Measurements from ENCODE around the gene PSD2.

The PSD2 gene

GRCh38 chr5:139862803-139863202 lies 67.2 kb downstream of the PSD2 start:
- DNase-seq, result no peak
- in situ Hi-C loops (cut with HindIII; ENCODE audit: low pct_ligation_motif_present, low pct_unique_long_range_greater_than_20kb, low sequenced_read_pairs), result no loop called here

GRCh38 chr5:139863361-139863760 lies 67.8 kb downstream of the PSD2 start:
- no peak for DNase-seq
- in situ Hi-C loops (cut with HindIII; ENCODE audit: low pct_ligation_motif_present, low pct_unique_long_range_greater_than_20kb, low sequenced_read_pairs), result no loop called here

DNA sequence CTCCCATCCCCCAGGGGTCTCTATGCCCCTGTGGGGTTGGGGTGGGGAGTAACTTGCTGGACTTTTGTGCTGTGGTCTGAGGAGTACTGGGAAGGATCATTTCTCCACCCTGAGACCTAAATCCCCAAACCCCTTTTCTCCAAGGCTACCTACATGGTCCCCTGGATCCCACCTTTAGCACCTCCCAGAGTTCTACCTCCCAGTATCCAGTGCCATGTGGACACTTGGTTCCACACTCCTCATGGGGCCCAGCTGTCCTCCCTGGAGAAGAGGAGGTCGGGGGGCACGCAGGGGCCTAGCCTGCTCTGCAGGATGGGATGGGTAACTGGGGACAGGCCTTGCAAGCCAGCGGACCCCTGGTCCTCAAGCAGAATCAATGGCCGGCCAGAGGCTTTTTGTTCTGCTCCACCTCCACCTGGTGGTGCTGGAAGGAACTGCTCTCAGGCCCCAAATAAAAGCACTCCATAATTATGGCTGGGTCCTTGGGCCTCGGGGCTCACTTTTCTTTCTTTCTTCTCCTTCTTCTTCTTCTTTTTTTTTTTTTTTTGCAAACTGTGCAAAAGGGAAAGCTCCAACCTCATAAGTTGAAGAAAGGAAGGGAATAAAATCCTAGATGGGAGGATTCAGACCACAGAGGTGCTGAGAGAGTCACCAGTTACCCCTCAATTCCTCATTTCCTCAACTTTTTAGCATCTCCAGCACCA lies 68.4 kb downstream of the PSD2 start:
- in situ Hi-C loops (cut with HindIII; ENCODE audit: low pct_ligation_motif_present, low pct_unique_long_range_greater_than_20kb, low sequenced_read_pairs), result no loop called here
- peak; percentile 35 for DNase-seq

GRCh38 chr5:139864716-139865483 lies 69.3 kb downstream of the PSD2 start:
- no peak for DNase-seq
- in situ Hi-C loops (cut with HindIII; ENCODE audit: low pct_ligation_motif_present, low pct_unique_long_range_greater_than_20kb, low sequenced_read_pairs), result no loop called here

GRCh38 chr5:139867109-139867508 lies 71.5 kb downstream of the PSD2 start:
- in situ Hi-C loops (cut with HindIII; ENCODE audit: low pct_ligation_motif_present, low pct_unique_long_range_greater_than_20kb, low sequenced_read_pairs), result no loop called here
- DNase-seq, result no peak

DNA sequence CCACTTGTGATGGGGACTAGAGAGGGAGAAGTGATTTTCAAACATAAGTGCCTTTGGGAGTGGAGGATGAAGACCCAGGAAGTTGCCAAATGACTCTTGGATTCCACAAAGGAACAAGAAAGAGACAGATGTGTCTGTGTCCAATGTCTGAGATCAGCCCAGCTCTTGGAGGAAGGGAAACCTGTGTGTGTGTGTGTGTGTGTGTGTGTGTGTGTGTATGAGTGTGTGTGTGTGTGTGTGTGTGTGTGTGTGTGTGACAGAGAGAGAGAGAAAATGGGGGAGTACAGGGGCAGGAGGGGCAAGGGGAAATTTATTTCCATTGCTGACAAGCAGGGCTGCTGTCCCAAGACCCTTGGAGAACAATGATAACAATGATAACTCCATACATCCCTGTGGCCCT lies 72.0 kb downstream of the PSD2 start:
- in situ Hi-C loops (cut with HindIII; ENCODE audit: low pct_ligation_motif_present, low pct_unique_long_range_greater_than_20kb, low sequenced_read_pairs), result no loop called here
- no peak for DNase-seq

DNA sequence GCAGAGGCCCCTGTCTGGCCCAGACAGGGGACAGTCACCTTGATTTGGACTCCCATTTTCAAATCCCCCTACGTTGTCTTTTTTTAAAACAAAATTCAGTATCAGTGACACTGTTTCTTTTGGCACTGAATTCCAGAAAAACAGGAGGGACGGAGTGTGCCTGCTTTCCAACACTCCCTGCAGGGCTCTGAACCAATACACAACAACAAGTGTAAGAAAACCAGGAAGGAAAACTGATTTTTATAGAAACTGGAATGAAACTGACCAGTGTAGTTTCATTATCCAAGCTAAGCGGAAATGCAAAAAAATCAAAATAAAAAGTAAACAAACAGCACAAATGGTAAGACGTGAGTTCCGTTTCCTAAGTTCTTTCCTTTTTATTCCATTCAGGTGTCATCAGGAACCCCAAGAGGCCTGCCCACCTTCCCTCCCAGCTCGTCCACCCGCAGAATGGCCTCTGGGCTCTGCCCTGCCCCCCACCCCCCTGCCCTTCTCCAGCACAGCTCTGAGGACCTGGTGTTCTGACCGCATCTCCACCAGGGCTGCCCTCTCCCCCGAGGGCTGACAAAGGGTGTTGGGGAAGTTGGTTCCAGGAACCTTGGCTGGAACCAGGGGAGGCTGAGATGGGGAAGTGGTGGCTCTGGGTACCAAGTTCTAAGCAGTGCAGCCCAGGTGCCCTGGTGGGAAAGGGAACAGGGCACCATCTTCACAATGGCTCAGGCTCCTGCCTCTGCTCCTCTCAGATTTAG lies 73.6 kb downstream of the PSD2 start:
- DNase-seq, result no peak
- in situ Hi-C loops (cut with HindIII; ENCODE audit: low pct_ligation_motif_present, low pct_unique_long_range_greater_than_20kb, low sequenced_read_pairs), result no loop called here

- no peak for DNase-seq
- in situ Hi-C loops (cut with HindIII; ENCODE audit: low pct_ligation_motif_present, low pct_unique_long_range_greater_than_20kb, low sequenced_read_pairs), result no loop called here
Observed at GRCh38 chr5:139870677-139871076, 75.1 kb downstream of the PSD2 start.

- DNase-seq, result no peak
- in situ Hi-C loops (cut with HindIII; ENCODE audit: low pct_ligation_motif_present, low pct_unique_long_range_greater_than_20kb, low sequenced_read_pairs), result no loop called here
Observed at GRCh38 chr5:139871614-139872013, 76.0 kb downstream of the PSD2 start.

DNA sequence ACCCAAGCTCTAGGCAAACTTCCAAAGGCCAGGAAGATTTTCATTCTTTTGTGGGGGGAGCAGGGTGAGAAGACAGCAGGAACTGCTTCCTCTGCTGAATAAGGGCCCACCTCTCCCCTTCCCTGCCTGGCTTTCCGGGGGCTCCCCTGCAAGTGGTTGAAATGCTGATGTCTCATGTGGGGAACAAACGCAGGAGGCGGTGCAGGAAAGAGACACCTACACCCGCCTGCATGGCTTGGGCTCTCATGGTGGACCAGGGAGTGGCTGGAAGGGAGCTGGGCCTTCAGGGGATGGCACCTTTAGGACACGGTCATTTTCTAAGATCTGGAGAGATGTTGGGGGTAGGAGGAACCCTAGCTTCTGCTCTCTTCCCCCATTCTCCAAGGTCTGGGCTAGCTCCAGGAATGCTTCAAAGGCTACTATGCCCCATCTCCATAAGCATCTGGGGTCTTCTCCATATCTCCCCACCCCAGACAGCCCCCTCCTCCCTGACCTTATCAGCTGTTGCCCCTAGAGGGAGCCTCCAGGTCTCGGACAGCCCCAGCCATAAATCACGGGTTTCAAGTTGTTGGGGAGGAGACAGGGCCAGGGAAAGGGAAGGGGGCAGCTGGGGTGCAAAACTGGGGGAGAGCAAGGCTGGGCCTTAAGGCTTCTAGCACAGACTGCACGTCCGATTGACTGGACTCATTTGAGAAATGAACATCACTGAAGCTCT lies 76.6 kb downstream of the PSD2 start:
- in situ Hi-C loops (cut with HindIII; ENCODE audit: low pct_ligation_motif_present, low pct_unique_long_range_greater_than_20kb, low sequenced_read_pairs), result no loop called here
- no peak for DNase-seq

- in situ Hi-C loops (cut with HindIII; ENCODE audit: low pct_ligation_motif_present, low pct_unique_long_range_greater_than_20kb, low sequenced_read_pairs), result no loop called here
- no peak for DNase-seq
Observed at GRCh38 chr5:139872851-139873794, 77.5 kb downstream of the PSD2 start.

GRCh38 chr5:139875957-139876356 lies 80.3 kb downstream of the PSD2 start:
- in situ Hi-C loops (cut with HindIII; ENCODE audit: low pct_ligation_motif_present, low pct_unique_long_range_greater_than_20kb, low sequenced_read_pairs), result no loop called here
- DNase-seq, result no peak

DNA sequence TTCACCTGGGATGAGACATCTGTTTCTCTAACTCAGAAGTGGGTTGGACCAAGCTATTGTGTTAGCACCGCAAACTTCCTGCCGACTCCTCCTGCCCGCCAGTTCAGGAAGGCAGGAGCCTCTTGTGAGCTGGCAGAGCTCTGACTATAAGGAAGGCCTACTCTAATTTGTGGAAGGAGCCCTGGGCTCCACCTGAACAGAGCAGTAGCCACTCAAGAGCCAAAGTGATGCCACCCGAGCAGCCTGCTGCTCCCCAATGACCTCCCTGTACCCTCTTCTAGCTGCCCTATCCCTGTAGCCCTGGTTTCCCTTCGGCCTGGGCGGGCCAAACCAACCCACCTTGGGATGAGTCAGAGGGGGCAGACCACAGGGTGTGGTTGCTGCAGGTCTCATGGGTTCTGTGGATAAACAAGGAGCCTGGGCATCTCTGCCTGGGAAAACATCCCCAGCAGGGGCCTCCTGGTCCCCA lies 81.6 kb downstream of the PSD2 start:
- in situ Hi-C loops (cut with HindIII; ENCODE audit: low pct_ligation_motif_present, low pct_unique_long_range_greater_than_20kb, low sequenced_read_pairs), result no loop called here
- DNase-seq, result no peak

DNA sequence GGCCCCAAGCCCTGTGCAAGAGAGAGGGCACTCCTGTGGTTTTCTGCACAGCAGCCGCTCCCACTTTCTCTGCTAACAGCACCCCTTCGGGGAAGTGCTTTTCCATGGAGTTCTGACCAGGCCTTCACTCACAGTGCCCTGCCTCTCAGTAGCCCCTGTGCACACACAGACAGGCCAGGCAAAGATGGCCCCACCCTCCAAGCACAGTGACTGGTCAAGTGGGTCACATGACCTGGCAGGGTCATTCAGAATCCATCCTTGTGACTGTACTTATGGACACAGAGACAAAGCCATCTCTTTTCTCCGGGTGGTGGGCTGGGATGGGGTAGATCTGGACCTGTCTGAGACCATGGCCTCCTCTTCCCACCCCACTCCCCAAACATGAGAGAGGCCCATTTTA lies 82.5 kb downstream of the PSD2 start:
- in situ Hi-C loops (cut with HindIII; ENCODE audit: low pct_ligation_motif_present, low pct_unique_long_range_greater_than_20kb, low sequenced_read_pairs), result no loop called here
- no peak for DNase-seq

GRCh38 chr5:139880416-139881142 lies 85.0 kb downstream of the PSD2 start:
- in situ Hi-C loops (cut with HindIII; ENCODE audit: low pct_ligation_motif_present, low pct_unique_long_range_greater_than_20kb, low sequenced_read_pairs), result no loop called here
- DNase-seq, result no peak

GRCh38 chr5:139881143-139881733 lies 85.6 kb downstream of the PSD2 start:
- no peak for DNase-seq
- in situ Hi-C loops (cut with HindIII; ENCODE audit: low pct_ligation_motif_present, low pct_unique_long_range_greater_than_20kb, low sequenced_read_pairs), result no loop called here

GRCh38 chr5:139882316-139882715 lies 86.7 kb downstream of the PSD2 start:
- no peak for DNase-seq
- in situ Hi-C loops (cut with HindIII; ENCODE audit: low pct_ligation_motif_present, low pct_unique_long_range_greater_than_20kb, low sequenced_read_pairs), result no loop called here

Data from ACHN (cell line).